ENCODE data around the gene NRSN1.

NRSN1 gene
- long read RNA-seq, donor 1, result 0 reads
- long read RNA-seq, donor 2, result 0 reads
- long read RNA-seq, donor 3, result 0 reads
- long read RNA-seq, donor 4, partial matches to known transcripts, result 0 of 1 reads
- long read RNA-seq, donor 4, other reads (novel, unspliced or antisense), result 0 of 1 reads
- long read RNA-seq, donor 5, result 0 reads
- long read RNA-seq, donor 6, result 0 reads
- long read RNA-seq, donor 7, result 0 reads
- long read RNA-seq, donor 8, partial matches to known transcripts, result 0 of 1 reads
- long read RNA-seq, donor 8, other reads (novel, unspliced or antisense), result 0 of 1 reads

DNA sequence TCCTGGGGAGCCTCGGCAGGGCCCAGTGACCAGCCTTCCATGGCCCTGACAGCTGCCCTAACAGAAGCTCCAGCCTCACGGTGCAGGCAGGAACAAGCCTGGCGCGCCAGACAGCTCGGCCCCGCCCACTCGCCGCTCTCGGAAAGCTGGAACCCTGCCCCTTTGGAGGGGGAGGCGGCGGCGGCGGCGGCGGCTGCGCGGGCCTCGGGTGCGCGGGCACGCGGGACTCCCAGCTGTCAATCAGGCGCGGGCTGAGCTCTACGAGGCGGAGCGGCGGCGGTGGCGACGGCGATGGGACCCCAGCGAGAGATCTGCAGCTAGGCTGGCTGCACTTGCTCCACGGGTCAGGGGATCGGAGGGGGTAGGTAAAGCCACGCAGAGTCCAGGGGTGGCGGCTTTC, at the start of gene NRSN1:
TSS of gene NRSN1 (plus strand) at position 236 of the 400 bp plus-strand sequence. CDS start 8,113 bp downstream, outside the sequence.
- peak; percentile 30 for DNase-seq

GRCh38 chr6:24078200-24078599, 47.8 kb upstream of the NRSN1 start:
- DNase-seq, result no peak

GRCh38 chr6:24079076-24079475, 46.9 kb upstream of the NRSN1 start:
- DNase-seq, result no peak

DNA sequence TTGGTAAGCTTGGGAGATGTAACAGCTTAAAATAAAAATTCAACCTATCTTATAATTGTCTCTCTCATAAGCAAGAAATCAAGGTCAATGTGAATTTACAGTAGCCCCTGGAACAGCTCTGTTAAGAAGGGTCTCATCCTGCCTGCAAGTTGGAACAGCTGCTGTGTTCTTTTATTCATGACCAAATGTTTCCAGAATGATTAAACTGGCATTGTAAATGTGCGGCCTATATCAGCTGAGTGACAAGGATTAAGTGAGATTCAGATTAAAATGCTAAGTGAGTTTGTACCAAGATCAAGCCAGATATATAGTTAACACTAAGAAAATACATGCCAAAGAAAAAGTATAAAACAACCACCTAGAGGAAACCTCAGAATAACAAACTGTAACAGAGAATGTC, 45.3 kb upstream of the NRSN1 start:
- no peak for DNase-seq

GRCh38 chr6:24089736-24090135, 36.3 kb upstream of the NRSN1 start:
- DNase-seq, result no peak

DNA sequence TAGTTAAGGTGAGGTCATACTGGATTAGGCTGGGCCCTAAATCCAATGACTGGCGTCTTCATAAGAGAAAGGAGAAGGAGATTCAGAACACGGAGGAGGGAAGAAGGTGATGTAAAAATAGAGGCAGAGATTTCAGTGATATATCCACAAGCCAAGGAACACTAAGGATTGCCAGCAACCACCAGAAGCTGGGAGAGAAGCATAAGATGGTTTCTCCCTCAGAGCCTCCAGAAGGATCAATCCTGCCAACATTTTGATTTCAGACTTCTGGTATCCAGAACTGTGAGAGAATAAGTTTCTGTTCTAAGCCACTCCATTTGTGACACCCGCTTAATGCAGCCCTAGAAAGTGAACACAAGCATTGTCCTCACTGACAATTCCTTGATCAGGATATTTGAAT, 33.6 kb upstream of the NRSN1 start:
- DNase-seq, result no peak

GRCh38 chr6:24093381-24093780, 32.6 kb upstream of the NRSN1 start:
- DNase-seq, result no peak

- DNase-seq, result no peak
Measured at GRCh38 chr6:24099181-24099580, 26.8 kb upstream of the NRSN1 start.

- no peak for DNase-seq
Measured at GRCh38 chr6:24100024-24100769, 25.8 kb upstream of the NRSN1 start.

DNA sequence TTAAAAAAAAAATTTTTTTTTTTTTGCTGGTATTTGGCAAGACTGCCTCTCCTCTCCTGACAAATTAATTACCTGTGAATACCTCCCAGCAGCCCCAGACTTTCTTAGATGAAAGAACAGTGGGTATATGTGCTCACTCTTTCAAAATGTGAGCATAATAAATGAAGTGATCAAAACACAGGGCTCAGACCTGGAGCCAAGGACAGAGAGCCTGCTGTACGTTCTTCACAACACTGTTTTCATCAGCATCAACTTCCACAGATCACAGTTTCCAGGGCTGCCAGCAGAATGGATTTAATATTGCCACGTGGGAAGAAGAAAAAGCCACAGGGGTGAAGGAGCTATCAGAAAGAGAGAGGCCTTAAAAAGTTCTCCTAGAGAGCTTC, 25.3 kb upstream of the NRSN1 start:
- no peak for DNase-seq

- no peak for DNase-seq
Measured at GRCh38 chr6:24105191-24105590, 20.8 kb upstream of the NRSN1 start.

GRCh38 chr6:24106291-24106690, 19.7 kb upstream of the NRSN1 start:
- no peak for DNase-seq

DNA sequence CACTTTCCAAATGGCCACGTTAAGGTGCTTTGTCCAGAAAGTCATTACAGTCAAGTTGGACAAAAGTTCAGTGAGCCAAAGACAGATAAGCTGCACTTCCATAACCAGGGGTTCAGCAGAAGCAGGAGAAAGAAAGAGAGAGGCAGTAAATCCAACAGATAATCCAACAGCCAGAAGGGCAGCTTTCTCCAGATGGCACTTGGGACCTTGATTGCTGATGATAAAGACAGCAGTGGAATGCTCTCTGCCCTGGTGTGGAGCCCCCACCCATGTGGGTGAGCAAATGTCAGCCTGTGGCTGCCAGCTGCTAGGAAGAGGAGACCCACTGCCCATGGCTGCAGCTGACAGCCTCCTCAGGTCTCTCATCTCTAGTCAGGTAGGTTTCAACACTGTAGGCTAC, 18.7 kb upstream of the NRSN1 start:
- no peak for DNase-seq

GRCh38 chr6:24108056-24108455, 18.0 kb upstream of the NRSN1 start:
- DNase-seq, result no peak

- no peak for DNase-seq
Measured at GRCh38 chr6:24110417-24110816, 15.6 kb upstream of the NRSN1 start.

- DNase-seq, result no peak
Measured at GRCh38 chr6:24113891-24114290, 12.1 kb upstream of the NRSN1 start.

DNA sequence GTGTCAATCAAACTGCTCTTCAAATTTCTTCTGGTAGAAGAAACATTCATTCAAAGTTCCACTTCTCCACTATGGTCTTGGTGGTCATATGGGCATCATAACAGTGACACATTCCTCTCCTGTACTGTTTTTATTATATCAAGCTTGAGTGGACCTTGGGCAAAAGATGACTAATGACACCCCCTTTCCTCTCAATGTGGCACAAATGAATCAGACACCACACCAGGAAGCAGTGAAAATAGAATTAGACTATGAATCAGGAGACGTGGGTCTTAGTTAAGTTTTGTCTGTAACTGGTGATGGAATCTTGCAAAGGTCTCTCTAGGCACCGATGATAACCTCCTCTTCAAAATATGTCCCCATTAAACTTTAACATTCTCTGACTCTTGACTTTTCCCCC, 9.0 kb upstream of the NRSN1 start:
- no peak for DNase-seq

DNA sequence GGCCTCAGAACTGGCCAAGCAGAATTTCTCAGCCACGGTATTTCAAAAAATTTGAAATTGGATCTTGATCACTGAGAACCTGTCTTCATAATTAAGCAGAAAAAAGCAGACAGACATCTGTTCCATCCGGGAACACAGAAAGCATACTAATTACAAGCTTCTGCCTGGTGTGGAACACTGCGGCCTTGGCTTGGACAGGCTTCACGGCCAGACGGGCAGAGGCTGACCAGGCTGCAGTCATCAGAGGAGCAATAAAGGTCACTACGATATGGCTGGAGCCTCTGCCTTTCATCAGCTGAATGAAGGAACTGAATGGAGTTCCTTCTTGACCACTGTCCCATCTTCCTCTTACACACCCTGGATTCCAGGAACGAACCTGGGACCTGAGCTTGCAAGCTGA, 3.9 kb upstream of the NRSN1 start:
- no peak for DNase-seq

DNA sequence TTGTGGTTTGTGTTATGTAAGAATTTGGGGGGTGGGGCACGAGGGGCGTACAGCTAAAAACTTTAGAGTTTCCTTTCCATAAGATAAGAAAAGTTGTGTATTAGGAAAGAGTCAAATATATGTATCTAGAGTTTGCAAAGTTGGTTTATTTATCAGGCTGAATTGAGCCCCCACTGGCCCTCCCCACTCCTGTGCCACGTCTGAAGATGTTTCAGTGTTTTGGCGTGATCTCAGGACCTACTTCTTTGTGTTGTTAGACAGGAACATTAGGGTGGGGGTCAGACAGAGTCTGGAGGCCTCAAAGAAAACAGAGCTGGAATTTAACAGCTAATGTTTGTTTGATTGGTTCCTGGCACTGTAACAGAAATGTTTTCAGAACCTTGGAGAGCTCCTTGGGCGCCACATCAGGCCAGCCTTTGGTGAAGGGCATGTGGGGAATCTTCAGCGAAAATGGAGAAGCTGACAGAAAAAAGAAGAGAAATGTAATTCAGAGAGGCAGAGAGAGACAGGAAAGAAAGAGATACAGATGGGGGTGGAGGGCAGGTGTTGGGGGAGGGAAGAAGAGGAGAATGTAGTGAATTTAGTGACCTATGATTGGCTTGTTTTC, 674 bp downstream of the NRSN1 start:
- DNase-seq, result peak; percentile 65

- no peak for DNase-seq
Measured at GRCh38 chr6:24127316-24127715, 1.3 kb downstream of the NRSN1 start.

DNA sequence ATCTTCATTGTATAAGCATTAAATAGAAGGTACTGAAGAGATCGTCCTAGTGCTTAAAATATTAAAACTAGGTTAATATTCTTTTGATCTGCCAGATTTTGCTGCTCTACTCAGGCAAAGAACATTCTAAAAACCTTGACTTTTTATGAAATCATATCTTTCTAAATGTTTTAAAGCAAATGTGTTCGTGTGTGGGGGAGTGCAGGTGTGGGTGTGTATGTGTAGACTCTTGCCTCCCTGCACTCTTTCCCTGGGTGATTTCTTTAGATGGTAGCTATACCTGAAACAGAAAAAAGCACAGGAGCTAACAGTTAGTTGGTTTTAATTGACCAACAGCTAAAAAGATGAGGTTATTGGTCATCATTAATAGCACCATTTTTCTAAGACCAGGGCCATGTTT, 5.7 kb downstream of the NRSN1 start:
- no peak for DNase-seq

DNA sequence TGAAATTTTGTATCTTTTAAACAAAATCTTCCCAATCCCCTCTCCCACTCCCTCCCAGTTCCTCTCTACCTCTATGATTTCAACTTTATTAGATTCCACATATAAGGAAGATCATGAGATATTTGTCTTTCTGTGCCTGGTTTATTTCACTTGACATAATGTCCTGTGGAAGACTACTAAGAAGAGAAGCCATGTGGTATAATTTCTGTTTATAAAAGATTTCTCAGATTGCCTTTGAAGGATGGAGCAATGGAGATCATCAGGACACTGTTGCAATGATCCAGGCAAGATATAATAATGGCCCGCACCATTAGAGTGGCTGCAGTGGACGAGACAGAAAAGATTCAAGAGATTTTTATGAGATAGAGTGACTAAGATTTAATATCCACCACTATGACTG, 13.1 kb downstream of the NRSN1 start:
- no peak for DNase-seq

DNA sequence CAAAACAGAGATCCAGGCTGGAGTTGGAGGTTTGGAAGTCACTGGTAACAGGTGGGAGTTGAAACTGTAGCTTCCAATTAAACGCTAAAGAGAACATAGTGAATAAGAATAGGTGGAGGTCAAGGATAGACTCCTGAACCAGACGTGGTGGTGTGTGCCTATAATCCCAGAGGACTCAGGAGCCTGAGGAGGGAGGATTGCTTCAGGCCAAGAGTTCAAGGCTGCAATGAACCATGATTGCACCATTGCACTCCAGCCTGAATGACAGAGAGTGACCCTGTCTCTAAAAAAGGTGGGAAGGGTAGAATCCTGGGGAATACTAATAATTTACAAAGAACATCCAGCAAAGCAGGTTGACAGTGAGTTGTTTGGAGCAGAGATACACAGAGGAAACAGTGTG, 13.6 kb downstream of the NRSN1 start:
- DNase-seq, result no peak

GRCh38 chr6:24140591-24140990, 14.6 kb downstream of the NRSN1 start:
- DNase-seq, result no peak
